ENCODE data around the gene G6PC2.

DNA sequence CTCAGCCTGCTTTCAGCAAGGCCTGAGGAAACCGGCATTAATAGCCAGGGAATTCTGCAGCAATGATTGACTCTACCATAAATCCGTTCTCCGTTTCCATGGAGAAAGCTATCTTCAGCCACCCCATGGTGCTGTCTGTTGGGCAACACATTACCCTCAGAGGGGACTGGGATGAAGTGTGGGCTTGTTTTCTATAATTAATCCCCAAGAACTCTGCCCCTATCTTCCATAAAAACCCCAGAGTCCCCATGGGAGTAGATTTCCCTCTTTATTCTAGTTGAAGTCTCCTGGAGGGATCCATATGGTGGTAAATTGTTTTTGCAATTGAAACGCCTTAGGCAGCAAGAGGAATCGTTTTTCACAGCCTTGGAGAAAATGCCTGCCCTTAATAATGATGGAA, 9.2 kb downstream of the G6PC2 start:
- TF ChIP-seq GATA3 (IDR thresholded peaks at IDR 0.05; ENCODE audit: low read depth, low read length) (no peak), GATA2 (IDR thresholded peaks at IDR 0.05; ENCODE audit: low read depth, low read length) (no peak)

All from SH-SY5Y (cell line).